Glomerular endothelial cell (primary cell): ENCODE data around the gene TPP2. TPM values are rescaled to one million over a fixed set of nuclear protein-coding genes. Genes with fewer than 3 reads are reported as not detected.

Experiments used
- DNase-seq: peaks from one replicate; pipeline ENCODE4 v3.0.0-alpha.2; 2011; ENCODE audit warnings: low read depth, low spot score; ENCODE audit errors: extremely low read depth
- total RNA-seq: library from RNA; depleted of rRNA; stranded (reverse); fragments of >200 nt; gene quantifications from 2 replicates; pipeline ENCODE4 v1.2.3, GENCODE V29; 2015

TPP2 gene
- total RNA-seq, 1 donor from 2014 or later: 46.1 TPM

- no peak for DNase-seq
Measured at GRCh38 chr13:102593466-102593865, 3.3 kb upstream of the TPP2 start.

- DNase-seq: no peak
Measured at GRCh38 chr13:102597029-102597961, 509 bp downstream of the TPP2 start.

DNA sequence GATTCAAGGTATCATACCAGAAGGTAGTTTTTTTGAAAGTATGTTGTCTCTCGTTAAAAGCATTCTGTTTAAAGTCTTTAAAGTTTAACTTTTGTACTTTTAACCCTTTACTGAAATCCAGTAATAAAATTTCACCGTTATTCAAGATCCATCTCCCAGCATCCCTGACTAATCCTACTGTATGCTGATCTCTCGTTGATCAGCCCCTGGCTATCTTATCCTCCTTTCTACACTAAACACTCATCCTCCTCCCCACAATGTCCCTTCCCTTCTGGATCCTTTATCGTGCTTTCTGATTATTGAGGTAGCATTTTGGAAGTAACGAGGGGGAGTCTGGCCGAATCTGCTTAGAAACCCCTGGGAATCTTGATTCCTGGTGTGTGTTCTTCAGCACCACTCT, 1.3 kb downstream of the TPP2 start:
- no peak for DNase-seq

GRCh38 chr13:102599426-102600012, 2.7 kb downstream of the TPP2 start:
- DNase-seq: no peak

GRCh38 chr13:102606537-102607309, 9.9 kb downstream of the TPP2 start:
- no peak for DNase-seq

DNA sequence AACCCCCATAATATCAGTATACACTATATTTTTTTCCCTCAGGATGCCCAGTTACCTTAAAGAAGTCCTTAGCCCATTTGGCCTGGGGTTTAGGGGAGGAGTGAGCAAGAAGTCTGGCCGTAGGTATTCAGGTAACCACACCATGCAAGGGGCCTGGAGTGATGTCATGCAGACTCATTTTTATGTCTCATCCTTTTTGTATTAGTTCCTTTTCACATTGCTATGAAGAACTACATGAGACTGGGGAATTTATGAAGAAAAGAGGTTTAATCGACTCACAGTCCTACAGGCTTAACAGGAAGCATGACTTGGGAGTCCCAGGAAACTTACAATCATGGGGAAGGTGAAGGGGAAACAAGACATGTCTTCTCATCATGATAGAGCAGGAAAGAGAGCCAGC, 12.2 kb downstream of the TPP2 start:
- no peak for DNase-seq

GRCh38 chr13:102609696-102610095, 12.9 kb downstream of the TPP2 start:
- no peak for DNase-seq

GRCh38 chr13:102610296-102610895, 13.6 kb downstream of the TPP2 start:
- DNase-seq: no peak

DNA sequence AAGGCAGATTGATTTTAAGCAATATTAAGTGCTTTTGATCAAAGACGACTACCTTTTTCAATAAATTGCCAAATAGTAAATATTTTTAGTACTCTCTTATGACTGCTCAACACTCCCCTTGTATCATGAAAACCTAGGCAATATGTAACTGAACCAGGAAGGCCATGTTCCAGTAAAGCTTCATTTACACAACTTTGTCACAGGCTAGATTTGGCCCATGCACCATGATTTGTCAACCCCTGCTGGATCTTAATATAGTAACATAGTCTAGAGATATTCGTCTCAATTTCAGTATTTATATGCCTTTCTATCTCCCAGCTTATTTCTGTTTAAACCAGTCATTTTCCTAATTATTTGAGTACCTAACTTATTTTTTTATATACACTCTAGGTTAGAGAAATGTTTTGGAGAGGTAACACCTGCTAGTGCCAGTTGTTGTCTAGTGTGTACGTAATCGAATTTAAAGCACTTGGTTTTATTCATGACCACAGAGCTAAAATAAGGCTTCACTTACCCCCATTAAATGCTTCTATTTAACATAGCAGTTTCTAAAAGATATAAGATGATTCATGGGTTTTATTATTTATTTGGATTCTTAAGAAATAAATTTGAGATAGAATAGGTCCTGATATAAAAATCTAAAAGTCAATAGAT, 21.0 kb downstream of the TPP2 start:
- DNase-seq: no peak

GRCh38 chr13:102620516-102620915, 23.7 kb downstream of the TPP2 start:
- no peak for DNase-seq

- no peak for DNase-seq
Measured at GRCh38 chr13:102626928-102627327, 30.1 kb downstream of the TPP2 start.

DNA sequence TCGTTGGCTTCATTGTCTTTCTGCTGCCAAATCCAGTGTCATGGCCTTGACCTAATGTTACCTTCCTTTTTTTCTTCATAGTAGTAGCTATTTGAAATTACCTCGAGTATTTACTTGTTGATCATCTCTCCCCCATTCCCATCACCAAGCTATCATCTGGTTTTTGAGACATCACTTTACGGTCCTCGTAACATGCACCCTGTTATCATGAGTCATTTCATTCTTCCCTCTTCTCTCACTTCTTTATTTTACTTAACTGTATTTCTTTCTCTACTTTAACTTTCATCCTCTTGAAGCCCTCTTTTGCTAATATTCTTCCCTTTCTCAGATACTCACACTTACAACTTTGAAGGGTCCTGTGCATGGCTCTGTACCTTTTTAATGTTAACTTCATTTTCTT, 31.8 kb downstream of the TPP2 start:
- no peak for DNase-seq

- no peak for DNase-seq
Measured at GRCh38 chr13:102631198-102631597, 34.4 kb downstream of the TPP2 start.

GRCh38 chr13:102638741-102639140, 42.0 kb downstream of the TPP2 start:
- no peak for DNase-seq

DNA sequence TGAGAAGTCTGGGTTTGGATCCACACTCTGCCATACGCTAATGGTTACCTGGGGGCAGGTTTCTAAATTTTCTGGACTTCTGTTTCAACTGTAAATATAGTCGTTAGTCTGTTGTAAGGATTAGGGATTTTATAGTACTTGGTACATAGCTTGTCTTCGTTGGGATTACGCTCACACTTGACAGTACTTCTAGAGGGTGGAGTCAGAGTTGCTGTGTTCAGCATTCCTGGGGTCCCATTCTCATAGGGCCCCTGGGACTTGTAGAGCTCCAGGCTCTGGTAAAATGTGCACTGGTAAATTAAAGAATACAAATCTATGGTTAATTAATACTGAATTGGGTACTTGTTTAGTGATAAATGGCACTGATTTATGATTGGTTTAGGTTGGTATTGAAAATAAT, 45.2 kb downstream of the TPP2 start:
- DNase-seq: no peak

- no peak for DNase-seq
Measured at GRCh38 chr13:102642475-102642874, 45.7 kb downstream of the TPP2 start.

GRCh38 chr13:102643656-102644055, 46.9 kb downstream of the TPP2 start:
- no peak for DNase-seq

- DNase-seq: no peak
Measured at GRCh38 chr13:102645701-102646100, 48.9 kb downstream of the TPP2 start.

DNA sequence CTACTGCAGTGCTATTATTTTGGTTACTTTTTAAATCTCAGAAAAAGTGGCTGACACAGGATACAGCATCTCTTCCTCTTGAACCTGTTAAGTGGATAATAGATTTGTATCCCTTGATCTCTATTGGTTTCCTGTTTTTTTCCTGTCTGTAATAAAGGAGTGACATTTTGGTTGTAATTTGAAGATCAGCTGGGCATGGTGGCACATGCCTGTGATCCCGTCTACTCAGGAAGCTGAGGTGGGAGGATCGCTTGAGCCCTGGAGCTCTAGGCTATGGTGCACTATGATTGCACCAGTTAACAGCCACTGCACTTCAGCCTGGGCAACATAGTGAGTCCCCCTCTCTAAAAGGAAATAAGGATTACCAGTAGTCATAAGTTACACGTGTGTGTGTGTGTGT, 51.3 kb downstream of the TPP2 start:
- DNase-seq: no peak

- DNase-seq: no peak
Measured at GRCh38 chr13:102650444-102650843, 53.7 kb downstream of the TPP2 start.

- no peak for DNase-seq
Measured at GRCh38 chr13:102651392-102651791, 54.6 kb downstream of the TPP2 start.
